CD14-positive monocyte (primary cell): ENCODE measurements around the gene LCE2C. TPM values are rescaled to one million over a fixed set of nuclear protein-coding genes. Genes with fewer than 3 reads are reported as not detected.

ENCODE experiments used
- DNase-seq, 3 donors: peaks; one replicate each; pipeline ENCODE4 v3.0.0-alpha.2; 2011 to 2022
- H2AFZ ChIP-seq: 2 replicates; pipeline ENCODE4 v1.6.0; 2012; ENCODE audit warnings: mild to moderate bottlenecking, low read depth, low read length, inconsistent platforms; ENCODE audit not compliant: insufficient read depth, poor library complexity, severe bottlenecking
- H3K27ac ChIP-seq, 2 donors: 1 replicate in 1 of 2; 2 replicates in 1 of 2; pipeline ENCODE4 v1.5.1; 2012 to 2013; ENCODE audit warnings: low read length in 2 of 2, control low read depth in 1 of 2, inconsistent platforms in 1 of 2, low read depth in 1 of 2, mild to moderate bottlenecking in 1 of 2
- H3K27me3 ChIP-seq, 2 donors: one replicate each; pipeline versions ENCODE4 v1.6.0 to v1.6.1; 2011 to 2013; ENCODE audit warnings: low read length in 2 of 2; ENCODE audit not compliant: control insufficient read depth in 2 of 2, insufficient read depth in 2 of 2
- H3K36me3 ChIP-seq, 2 donors: replicated peaks in 1 of 2; 1 replicate in 1 of 2; 2 replicates in 1 of 2; pipeline versions ENCODE4 v1.5.1 to v1.6.1; 2012 to 2013; ENCODE audit warnings: low read length in 2 of 2, control low read depth in 1 of 2, inconsistent platforms in 1 of 2, mild to moderate bottlenecking in 1 of 2; ENCODE audit not compliant: insufficient read depth in 2 of 2, control insufficient read depth in 1 of 2
- H3K4me1 ChIP-seq, 2 donors: 1 replicate in 1 of 2; 2 replicates in 1 of 2; pipeline versions ENCODE4 v1.5.1 to v1.6.1; 2012 to 2013; ENCODE audit warnings: low read length in 2 of 2, control low read depth in 1 of 2, inconsistent platforms in 1 of 2, mild to moderate bottlenecking in 1 of 2, moderate library complexity in 1 of 2; ENCODE audit not compliant: insufficient read depth in 2 of 2, control insufficient read depth in 1 of 2
- H3K4me2 ChIP-seq: replicated peaks from 2 replicates; pipeline ENCODE3; 2012; ENCODE audit warnings: low read length, moderate library complexity, mild to moderate bottlenecking; ENCODE audit not compliant: poor library complexity, severe bottlenecking; ENCODE audit errors: extremely low read depth
- H3K4me3 ChIP-seq, 3 experiments: fragments of 200-600 bp in 1 of 3; sonication (generic) in 1 of 3; replicated peaks in 1 of 3; 1 replicate in 2 of 3; 2 replicates in 1 of 3; pipeline ENCODE4 v1.5.1; 2011 to 2013; ENCODE audit warnings: low read length in 3 of 3, mild to moderate bottlenecking in 3 of 3, control low read depth in 2 of 3, low read depth in 2 of 3, inconsistent platforms in 1 of 3, moderate library complexity in 1 of 3
- H3K79me2 ChIP-seq: 2 replicates; pipeline ENCODE4 v1.6.0; 2012; ENCODE audit warnings: mild to moderate bottlenecking, control low read depth, inconsistent platforms, low read length, moderate library complexity; ENCODE audit not compliant: insufficient read depth
- H3K9ac ChIP-seq: 2 replicates; pipeline ENCODE4 v1.6.0; 2017; ENCODE audit warnings: low read length, mild to moderate bottlenecking; ENCODE audit not compliant: insufficient read depth, poor library complexity, severe bottlenecking
- H3K9me3 ChIP-seq, 2 donors: replicated peaks in 1 of 2; 1 replicate in 1 of 2; 2 replicates in 1 of 2; pipeline versions ENCODE4 v1.5.1 to v1.6.1; 2012 to 2013; ENCODE audit warnings: low read length in 2 of 2, control low read depth in 1 of 2; ENCODE audit not compliant: control insufficient read depth in 1 of 2, insufficient read depth in 1 of 2
- H4K20me1 ChIP-seq: 2 replicates; pipeline ENCODE4 v1.6.0; 2012; ENCODE audit warnings: mild to moderate bottlenecking, low read length, control low read depth, moderate library complexity; ENCODE audit not compliant: insufficient read depth
- H3K27ac Mint-ChIP-seq, 7 donors: one replicate each; pipeline ENCODE4 v1.8.0; 2020; ENCODE audit warnings: mild to moderate bottlenecking in 7 of 7, mixed read lengths in 7 of 7, moderate library complexity in 6 of 7, inconsistent platforms in 2 of 7
- H3K27me3 Mint-ChIP-seq, 3 donors: one replicate each; pipeline ENCODE4 v1.8.0; 2021 to 2022; ENCODE audit warnings: low read depth in 3 of 3, mild to moderate bottlenecking in 3 of 3, mixed read lengths in 3 of 3, moderate library complexity in 3 of 3, inconsistent platforms in 1 of 3
- H3K36me3 Mint-ChIP-seq, 2 donors: one replicate each; pipeline ENCODE4 v1.8.0; 2020; ENCODE audit warnings: mixed read lengths in 2 of 2, inconsistent platforms in 1 of 2, mild to moderate bottlenecking in 1 of 2
- H3K4me1 Mint-ChIP-seq: one replicate; pipeline ENCODE4 v1.8.0; 2020; ENCODE audit warnings: mild to moderate bottlenecking, mixed read lengths
- H3K4me3 Mint-ChIP-seq, 2 donors: one replicate each; pipeline ENCODE4 v1.8.0; 2020; ENCODE audit warnings: mild to moderate bottlenecking in 2 of 2, mixed read lengths in 2 of 2, moderate library complexity in 1 of 2
- H3K9me3 Mint-ChIP-seq, 7 donors: one replicate each; pipeline ENCODE4 v1.8.0; 2020 to 2022; ENCODE audit warnings: mixed read lengths in 7 of 7, mild to moderate bottlenecking in 6 of 7, moderate library complexity in 6 of 7, inconsistent platforms in 2 of 7
- CTCF ChIP-seq: fragments of 200-600 bp; IDR thresholded peaks from one replicate; pipeline ENCODE4 v1.8.0; 2022; ENCODE audit warnings: antibody characterized with exemption, mild to moderate bottlenecking
- WGBS: methylation state at CpG from one replicate; pipeline ENCODE4 v1.1.5; 2013; ENCODE audit warnings: missing lambda C conversion rate; ENCODE audit not compliant: insufficient coverage; 5-methylcytosine and 5-hydroxymethylcytosine counted together
- intact Hi-C, 2 donors: fragments of 100-400 bp; cut with micrococcal nuclease; formaldehyde crosslinking; loops; one replicate each; pipeline versions ENCODE4 v1.15.0 to v1.15.1; 2023
- polyA plus RNA-seq, 3 donors: library from polyadenylated mRNA; depleted of rRNA in 1 of 3; unstranded in 2 of 3; stranded (reverse) in 1 of 3; fragments of 300-500 nt in 2 of 3; fragments of >200 nt in 1 of 3; fragmentation: Illumina TruSeq in 2 of 3; gene quantifications; 1 replicate in 2 of 3; 2 replicates in 1 of 3; pipeline ENCODE4 v1.2.3, GENCODE V29; 2012 to 2021

Gene LCE2C
- polyA plus RNA-seq, 3 donors = not detected

- no peak overlapping the region for H3K4me3 ChIP-seq
- H3K27me3 Mint-ChIP-seq = peaks cover 3 to 8% (median 6%) of the 10 kb centered on the region in 3 donors
Measured at GRCh38 chr1:152667648-152668047, 7.4 kb upstream of the LCE2C start.

DNA sequence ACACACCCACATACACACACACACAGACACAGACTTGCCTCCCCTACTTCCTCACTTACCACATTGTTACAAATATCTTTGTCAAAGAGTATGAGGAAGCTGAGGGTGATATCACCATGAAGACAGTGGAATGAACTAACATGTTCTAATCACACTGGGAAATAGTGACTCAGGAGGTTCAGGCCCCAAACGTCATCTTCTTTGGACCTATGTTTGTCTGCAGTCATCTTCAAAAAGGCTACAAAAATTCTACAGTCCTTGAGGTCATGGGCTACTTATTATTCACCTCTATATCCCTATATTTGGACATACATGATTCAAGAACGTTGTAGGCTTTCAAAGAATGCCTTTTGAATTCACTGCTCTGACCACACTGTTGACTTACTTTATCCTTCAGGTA is 2.1 kb upstream of the LCE2C start:
- Histone ChIP-seq H3K36me3 (no peaks in the 10 kb centered on the region), H3K4me3 (no peak overlapping the region), H4K20me1 (no peaks in the 10 kb centered on the region), H3K27me3 (no peaks in the 10 kb centered on the region), H3K9me3 (no peaks in the 10 kb centered on the region), H3K4me2 (no peak overlapping the region), H2AFZ (no peak overlapping the region), H3K9ac (no peak overlapping the region), H3K4me1 (no peaks in the 10 kb centered on the region), H3K27ac (no peak overlapping the region), H3K79me2 (no peaks in the 10 kb centered on the region)
- Mint-ChIP-seq H3K27ac (no peak overlapping the region), H3K27me3 (peaks cover 2 to 7% (median 6%) of the 10 kb centered on the region in 3 donors), H3K4me1 (no peaks in the 10 kb centered on the region), H3K4me3 (no peak overlapping the region), H3K36me3 (no peaks in the 10 kb centered on the region), H3K9me3 (peaks cover 0 to 3% (median 0%) of the 10 kb centered on the region in 7 donors)
- intact Hi-C loops = no loop called here
- no peak for DNase-seq
- no peak for TF ChIP-seq CTCF
- WGBS = no CpG with 5 or more reads among the region's 2 CpGs

More at GRCh38 chr1:152667648-152668047, 7.4 kb upstream of the LCE2C start:
- no peak overlapping the region for H3K27ac ChIP-seq
- H3K27me3 ChIP-seq = no peaks in the 10 kb centered on the region
- H3K36me3 Mint-ChIP-seq = no peaks in the 10 kb centered on the region
- H3K9ac ChIP-seq = no peak overlapping the region
- H3K4me1 ChIP-seq = no peaks in the 10 kb centered on the region
- no peaks in the 10 kb centered on the region for H3K36me3 ChIP-seq
- H3K27ac Mint-ChIP-seq = no peak overlapping the region
- H3K9me3 Mint-ChIP-seq = peaks cover 0 to 3% (median 0%) of the 10 kb centered on the region in 7 donors
- no peaks in the 10 kb centered on the region for H3K4me1 Mint-ChIP-seq
- no peak overlapping the region for H2AFZ ChIP-seq
- no peak overlapping the region for H3K4me3 Mint-ChIP-seq
- intact Hi-C loops = no loop called here
- H3K79me2 ChIP-seq = no peaks in the 10 kb centered on the region
- no peaks in the 10 kb centered on the region for H4K20me1 ChIP-seq
- 83% methylated on average over 5 of the region's 5 CpGs for WGBS
- H3K4me2 ChIP-seq = no peak overlapping the region
- no peak for DNase-seq
- no peak for TF ChIP-seq CTCF
- H3K9me3 ChIP-seq = no peaks in the 10 kb centered on the region
